Body of pancreas (tissue), 4 donors: ENCODE results near the gene CANT1. TPM values are rescaled to one million over a fixed set of nuclear protein-coding genes. Genes with fewer than 3 reads are reported as not detected.

ENCODE experiments used
- ATAC-seq: fragments of 150-250 bp; one replicate; pipeline ENCODE4 v1.9.1; 2016
- DNase-seq, 4 donors: peaks; one replicate each; pipeline ENCODE4 v3.0.0-alpha.2; 2019
- H3K27ac ChIP-seq, 4 donors: fragments of 200-600 bp; sonication (generic); 1 replicate in 3 of 4; 2 replicates in 1 of 4; pipeline versions ENCODE4 v1.5.1 to v1.6.1; 2016 to 2019; ENCODE audit warnings: mild to moderate bottlenecking in 1 of 4, mixed read lengths in 1 of 4, moderate library complexity in 1 of 4
- H3K27me3 ChIP-seq, 2 donors: fragments of 200-600 bp; sonication (generic); one replicate each; pipeline ENCODE4 v1.6.0; 2016; ENCODE audit warnings: mild to moderate bottlenecking in 1 of 2
- H3K36me3 ChIP-seq, 2 donors: fragments of 200-600 bp; sonication (generic); replicated peaks in 1 of 2; 2 replicates each; pipeline ENCODE4 v1.5.1; 2016; ENCODE audit warnings: low read depth in 2 of 2; ENCODE audit not compliant: insufficient read depth in 1 of 2
- H3K4me1 ChIP-seq: fragments of 200-600 bp; sonication (generic); one replicate; pipeline ENCODE4 v1.6.0; 2016
- H3K4me3 ChIP-seq, 2 donors: fragments of 200-600 bp; sonication (generic); 1 replicate in 1 of 2; 2 replicates in 1 of 2; pipeline ENCODE4 v1.5.1; 2016 to 2019
- H3K9me3 ChIP-seq, 3 donors: fragments of 200-600 bp; sonication (generic); 1 replicate in 2 of 3; 2 replicates in 1 of 3; pipeline ENCODE4 v1.5.1; 2016
- POLR2A ChIP-seq, 3 donors: fragments of 450-650 bp; IDR thresholded peaks; one replicate each; pipeline ENCODE4 v1.6.1; 2016; ENCODE audit warnings: antibody characterized with exemption in 3 of 3, mild to moderate bottlenecking in 2 of 3
- WGBS, 2 donors: methylation state at CpG; one replicate each; pipeline ENCODE4 v1.1.5; 2017; 5-methylcytosine and 5-hydroxymethylcytosine counted together
- intact Hi-C: fragments of 100-400 bp; cut with DNase I; formaldehyde crosslinking; loops from one replicate; pipeline ENCODE4 v1.15.1; 2023
- total RNA-seq, 2 donors: library from RNA; depleted of rRNA; stranded (reverse); fragments of >200 nt; gene quantifications; one replicate each; pipeline ENCODE4 v1.1.0, GENCODE V29; 2016
- TF ChIP-seq, protein P1 (sequence below), 7 experiments: fragments of 450-650 bp in 4 of 7; fragments of 200-600 bp in 3 of 7; sonication (generic) in 3 of 7; IDR thresholded peaks; one replicate each; pipeline ENCODE4 v1.5.1; 2016 to 2019; ENCODE audit warnings: antibody characterized with exemption in 7 of 7

The CANT1 gene
- total RNA-seq, 2 donors from 2014 or later, result 12.5 to 17.5 TPM

DNA sequence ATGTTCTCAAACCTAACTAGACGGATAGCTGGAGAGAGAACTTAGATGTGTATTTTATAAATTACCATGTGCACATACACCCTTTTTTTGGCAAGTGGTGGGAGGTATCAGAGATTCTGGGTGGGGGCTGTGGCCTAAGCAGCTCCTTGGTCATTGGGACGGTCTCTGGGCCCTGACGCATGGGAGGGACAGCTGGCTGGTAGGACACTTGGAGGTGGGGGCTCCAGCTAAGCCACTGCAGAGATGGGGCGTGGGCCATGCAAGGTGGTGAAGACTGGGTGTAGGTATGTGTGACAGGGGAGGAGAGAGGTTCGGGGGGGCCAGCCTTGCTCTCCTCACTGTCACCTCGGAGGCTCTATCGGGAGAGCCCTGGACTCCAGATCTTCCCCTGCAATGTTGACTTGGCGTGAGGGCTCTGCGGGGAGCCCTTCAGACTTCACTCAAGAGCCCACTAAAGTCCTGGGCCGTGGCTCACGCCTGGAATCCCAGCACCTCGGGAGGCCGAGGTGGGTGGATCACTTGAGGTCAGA, 31.5 kb upstream of the CANT1 start:
- DNase-seq (no peak), ATAC-seq (no peak)
- 78 to 80% methylated on average over 6 to 13 of the region's 13 CpGs for WGBS, 2 donors
- no peaks in the 10 kb centered on the region for H3K27me3 ChIP-seq
- intact Hi-C loops, result no loop called here
- peaks cover 2% of the 10 kb centered on the region for H3K4me1 ChIP-seq
- TF ChIP-seq, protein P1, sequence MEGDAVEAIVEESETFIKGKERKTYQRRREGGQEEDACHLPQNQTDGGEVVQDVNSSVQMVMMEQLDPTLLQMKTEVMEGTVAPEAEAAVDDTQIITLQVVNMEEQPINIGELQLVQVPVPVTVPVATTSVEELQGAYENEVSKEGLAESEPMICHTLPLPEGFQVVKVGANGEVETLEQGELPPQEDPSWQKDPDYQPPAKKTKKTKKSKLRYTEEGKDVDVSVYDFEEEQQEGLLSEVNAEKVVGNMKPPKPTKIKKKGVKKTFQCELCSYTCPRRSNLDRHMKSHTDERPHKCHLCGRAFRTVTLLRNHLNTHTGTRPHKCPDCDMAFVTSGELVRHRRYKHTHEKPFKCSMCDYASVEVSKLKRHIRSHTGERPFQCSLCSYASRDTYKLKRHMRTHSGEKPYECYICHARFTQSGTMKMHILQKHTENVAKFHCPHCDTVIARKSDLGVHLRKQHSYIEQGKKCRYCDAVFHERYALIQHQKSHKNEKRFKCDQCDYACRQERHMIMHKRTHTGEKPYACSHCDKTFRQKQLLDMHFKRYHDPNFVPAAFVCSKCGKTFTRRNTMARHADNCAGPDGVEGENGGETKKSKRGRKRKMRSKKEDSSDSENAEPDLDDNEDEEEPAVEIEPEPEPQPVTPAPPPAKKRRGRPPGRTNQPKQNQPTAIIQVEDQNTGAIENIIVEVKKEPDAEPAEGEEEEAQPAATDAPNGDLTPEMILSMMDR (IDR thresholded peaks at IDR 0.05), result no peak
- TF ChIP-seq POLR2A (IDR thresholded peaks at IDR 0.05), result no peak
- no peak overlapping the region for H3K27ac ChIP-seq
- H3K4me3 ChIP-seq, result no peak overlapping the region
- no peaks in the 10 kb centered on the region for H3K36me3 ChIP-seq
- no peaks in the 10 kb centered on the region for H3K9me3 ChIP-seq

DNA sequence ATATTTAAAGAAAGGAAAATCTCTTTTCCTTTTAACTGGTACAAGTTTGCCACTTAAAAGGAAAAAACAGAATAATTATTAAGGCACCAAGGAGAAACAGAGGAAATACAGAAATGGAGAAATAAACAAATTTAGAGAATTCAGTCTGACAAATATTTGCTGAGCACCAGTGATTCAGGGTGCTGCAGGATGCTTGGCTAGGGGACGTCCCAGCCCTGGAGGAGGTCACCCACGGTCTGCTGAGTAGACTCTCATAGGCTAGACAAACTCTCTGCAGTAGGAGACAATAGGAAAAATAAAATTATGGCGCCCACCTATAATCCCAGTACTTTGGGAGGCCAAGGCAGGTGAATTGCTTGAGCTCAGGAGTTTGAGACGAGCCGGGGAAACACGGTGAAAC, 30.3 kb upstream of the CANT1 start:
- Histone ChIP-seq H3K4me3 (no peak overlapping the region), H3K9me3 (no peaks in the 10 kb centered on the region), H3K27me3 (no peaks in the 10 kb centered on the region), H3K36me3 (no peaks in the 10 kb centered on the region), H3K4me1 (no peaks in the 10 kb centered on the region), H3K27ac (no peak overlapping the region)
- intact Hi-C loops, result no loop called here
- DNase-seq (no peak), ATAC-seq (no peak)
- no peak for TF ChIP-seq POLR2A (IDR thresholded peaks at IDR 0.05)
- TF ChIP-seq, protein P1 (IDR thresholded peaks at IDR 0.05), result no peak
- WGBS, 2 donors, result 76 to 85% methylated on average over 6 of the region's 6 CpGs

DNA sequence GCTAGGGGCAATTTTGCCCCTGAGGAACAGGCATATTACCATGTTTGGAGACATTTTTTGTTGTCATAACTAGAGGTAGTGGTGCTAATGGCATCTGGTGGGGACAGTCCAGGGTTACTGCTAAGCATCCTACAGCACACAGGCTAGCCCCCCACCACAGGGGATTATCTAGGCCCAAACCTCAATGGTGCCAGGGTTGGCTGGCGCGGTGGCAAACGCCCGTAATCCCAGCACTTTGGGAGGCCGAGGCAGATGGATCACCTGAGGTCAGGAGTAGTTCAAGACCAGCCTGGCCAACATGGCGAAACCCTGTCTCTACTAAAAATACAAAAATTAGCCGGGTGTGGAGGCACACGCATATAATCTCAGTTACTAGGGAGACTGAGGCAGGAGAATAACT, 29.6 kb upstream of the CANT1 start:
- no peak for ATAC-seq
- Histone ChIP-seq H3K9me3 (no peaks in the 10 kb centered on the region), H3K4me3 (no peak overlapping the region), H3K27ac (peak overlapping the region in 1 of 4 donors; percentile 15), H3K36me3 (no peaks in the 10 kb centered on the region), H3K27me3 (no peaks in the 10 kb centered on the region), H3K4me1 (no peaks in the 10 kb centered on the region)
- intact Hi-C loops, result no loop called here
- TF ChIP-seq, protein P1 (IDR thresholded peaks at IDR 0.05), result no peak
- no peak for TF ChIP-seq POLR2A (IDR thresholded peaks at IDR 0.05)
- no peak for DNase-seq
- WGBS, 2 donors, result 83 to 89% methylated on average over 8 of the region's 8 CpGs

DNA sequence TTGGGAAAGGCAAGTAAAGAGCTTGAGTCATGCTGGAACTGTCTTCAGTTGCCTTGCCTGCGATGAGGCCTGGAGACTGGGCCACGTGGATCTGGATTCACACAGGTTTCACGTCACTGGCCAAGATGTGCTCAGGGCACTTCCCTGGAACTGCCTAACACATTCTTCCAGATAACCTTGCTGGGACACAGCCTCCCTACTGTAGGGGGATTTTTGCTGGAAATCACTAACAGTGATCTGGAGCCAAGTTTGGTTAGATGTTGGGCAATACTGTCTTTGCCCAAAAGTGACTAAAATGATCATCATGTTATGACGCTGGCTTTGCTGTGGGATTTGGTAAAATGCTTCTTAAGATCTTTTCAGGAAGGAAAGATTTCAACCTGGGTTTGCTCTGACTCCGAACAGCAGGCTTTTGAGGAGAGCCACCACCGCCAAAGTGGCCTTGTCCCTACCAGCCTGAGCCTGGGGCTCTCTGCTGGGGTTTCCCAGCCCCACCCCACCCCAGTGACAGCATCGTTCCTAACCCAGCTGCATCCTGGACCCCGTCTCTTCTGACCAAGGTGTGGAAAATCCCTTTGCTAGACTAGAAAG, 29.1 kb upstream of the CANT1 start:
- Histone ChIP-seq H3K4me3 (no peak overlapping the region), H3K36me3 (no peaks in the 10 kb centered on the region), H3K9me3 (no peaks in the 10 kb centered on the region), H3K27me3 (no peaks in the 10 kb centered on the region), H3K27ac (peak overlapping the region in 1 of 4 donors; percentile 28), H3K4me1 (peaks cover 4% of the 10 kb centered on the region)
- ATAC-seq, result peak; percentile 43
- TF ChIP-seq, protein P1 (IDR thresholded peaks at IDR 0.05), result no peak
- no peak for TF ChIP-seq POLR2A (IDR thresholded peaks at IDR 0.05)
- intact Hi-C loops, result no loop called here
- 67 to 79% methylated on average over 8 of the region's 8 CpGs for WGBS, 2 donors
- peak in 1 of 4 donors; percentile 42 for DNase-seq

DNA sequence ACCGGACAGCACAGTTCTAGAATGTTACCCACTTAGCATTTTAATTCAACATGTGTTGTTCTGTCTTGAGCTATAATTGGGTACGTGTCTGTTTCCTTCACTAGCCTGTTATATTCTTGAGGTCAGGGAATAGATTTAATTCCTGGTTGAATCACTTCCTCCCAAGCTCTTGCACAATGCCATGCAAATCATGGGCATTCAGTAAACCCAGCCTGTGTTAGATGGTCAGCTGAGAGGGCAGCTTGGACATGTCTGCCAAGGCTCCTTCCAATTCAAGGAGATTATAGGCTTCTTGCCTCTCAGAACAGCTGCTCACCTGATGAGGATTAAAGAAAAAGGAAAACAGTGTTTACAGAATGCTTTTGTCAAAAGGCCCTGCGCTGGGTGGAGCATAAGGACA, 27.0 kb upstream of the CANT1 start:
- H3K27ac ChIP-seq, result no peak overlapping the region
- H3K36me3 ChIP-seq, result no peaks in the 10 kb centered on the region
- intact Hi-C loops, result no loop called here
- no peak overlapping the region for H3K4me3 ChIP-seq
- H3K27me3 ChIP-seq, result no peaks in the 10 kb centered on the region
- DNase-seq (peak in 1 of 4 donors; percentile 36), ATAC-seq (no peak)
- peaks cover 4% of the 10 kb centered on the region for H3K4me1 ChIP-seq
- no peaks in the 10 kb centered on the region for H3K9me3 ChIP-seq
- WGBS, 2 donors, result 74 to 76% methylated on average over 3 of the region's 3 CpGs
- TF ChIP-seq, protein P1 (IDR thresholded peaks at IDR 0.05), result no peak
- TF ChIP-seq POLR2A (IDR thresholded peaks at IDR 0.05), result no peak
